ENCODE data around the gene WDR72.

The WDR72 gene

DNA sequence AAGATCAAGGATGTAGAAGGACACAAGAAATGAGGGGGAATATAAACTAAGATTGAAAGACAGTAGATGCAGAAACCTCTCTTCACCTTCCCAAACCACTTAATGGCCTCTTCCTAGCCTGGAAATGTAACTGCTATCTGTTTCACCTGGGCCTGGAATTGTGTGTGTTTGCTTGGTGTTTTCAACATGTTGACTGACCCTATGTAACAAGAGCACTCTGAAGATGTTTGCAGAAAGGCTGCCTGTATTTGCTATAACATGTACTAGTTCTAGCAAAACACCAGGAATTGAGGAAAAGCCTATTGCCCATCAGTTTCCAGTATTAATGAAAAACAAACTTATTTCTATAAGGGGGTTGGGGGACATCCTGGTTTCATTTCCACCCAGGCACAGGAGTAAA is 248.3 kb downstream of the WDR72 start:
- TF ChIP-seq, protein P1, sequence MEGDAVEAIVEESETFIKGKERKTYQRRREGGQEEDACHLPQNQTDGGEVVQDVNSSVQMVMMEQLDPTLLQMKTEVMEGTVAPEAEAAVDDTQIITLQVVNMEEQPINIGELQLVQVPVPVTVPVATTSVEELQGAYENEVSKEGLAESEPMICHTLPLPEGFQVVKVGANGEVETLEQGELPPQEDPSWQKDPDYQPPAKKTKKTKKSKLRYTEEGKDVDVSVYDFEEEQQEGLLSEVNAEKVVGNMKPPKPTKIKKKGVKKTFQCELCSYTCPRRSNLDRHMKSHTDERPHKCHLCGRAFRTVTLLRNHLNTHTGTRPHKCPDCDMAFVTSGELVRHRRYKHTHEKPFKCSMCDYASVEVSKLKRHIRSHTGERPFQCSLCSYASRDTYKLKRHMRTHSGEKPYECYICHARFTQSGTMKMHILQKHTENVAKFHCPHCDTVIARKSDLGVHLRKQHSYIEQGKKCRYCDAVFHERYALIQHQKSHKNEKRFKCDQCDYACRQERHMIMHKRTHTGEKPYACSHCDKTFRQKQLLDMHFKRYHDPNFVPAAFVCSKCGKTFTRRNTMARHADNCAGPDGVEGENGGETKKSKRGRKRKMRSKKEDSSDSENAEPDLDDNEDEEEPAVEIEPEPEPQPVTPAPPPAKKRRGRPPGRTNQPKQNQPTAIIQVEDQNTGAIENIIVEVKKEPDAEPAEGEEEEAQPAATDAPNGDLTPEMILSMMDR (IDR thresholded peaks at IDR 0.05; ENCODE audit: extremely low read depth, missing control alignments), result no peak
- no peak for DNase-seq (ENCODE audit: low spot score)

DNA sequence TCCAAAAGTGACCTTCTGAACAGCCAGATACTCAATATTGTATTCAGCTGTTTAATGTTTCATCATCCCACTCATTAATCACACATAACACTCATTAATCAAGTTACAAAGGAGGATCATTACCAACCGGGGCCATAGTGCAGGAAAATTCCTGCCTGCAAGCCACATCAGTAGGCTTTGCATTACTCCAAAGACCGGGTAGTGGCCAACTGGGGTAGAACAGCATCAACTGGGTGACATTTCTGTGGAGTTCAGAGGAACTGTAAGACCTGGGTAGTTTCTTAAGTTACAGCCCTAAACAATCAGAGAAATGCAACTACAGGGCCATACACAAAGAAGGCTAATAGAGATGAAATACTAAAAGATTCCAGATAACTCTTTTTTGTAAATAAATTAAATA is 253.1 kb downstream of the WDR72 start:
- TF ChIP-seq, protein P1 (IDR thresholded peaks at IDR 0.05; ENCODE audit: extremely low read depth, missing control alignments), result no peak
- DNase-seq (ENCODE audit: low spot score), result no peak

DNA sequence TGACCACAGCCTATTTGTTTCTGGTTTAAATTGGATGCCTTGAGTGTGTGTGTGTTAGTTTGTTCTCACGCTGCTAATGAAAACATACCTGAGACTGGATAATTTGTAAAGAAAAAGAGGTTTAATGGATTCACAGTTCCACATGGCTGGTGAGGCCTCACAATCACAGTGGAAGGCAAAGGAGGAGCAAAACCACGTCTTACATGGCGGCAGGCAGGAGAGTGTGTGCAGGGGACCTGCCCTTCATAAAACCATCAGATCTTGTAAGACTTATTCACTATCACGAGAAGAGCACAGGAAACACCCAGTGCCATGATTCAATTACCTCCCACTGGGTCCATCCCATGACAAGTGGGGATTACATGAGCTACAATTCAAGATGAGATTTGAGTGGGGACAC is 260.5 kb downstream of the WDR72 start:
- no peak for DNase-seq (ENCODE audit: low spot score)
- TF ChIP-seq, protein P1 (IDR thresholded peaks at IDR 0.05; ENCODE audit: extremely low read depth, missing control alignments), result no peak

DNA sequence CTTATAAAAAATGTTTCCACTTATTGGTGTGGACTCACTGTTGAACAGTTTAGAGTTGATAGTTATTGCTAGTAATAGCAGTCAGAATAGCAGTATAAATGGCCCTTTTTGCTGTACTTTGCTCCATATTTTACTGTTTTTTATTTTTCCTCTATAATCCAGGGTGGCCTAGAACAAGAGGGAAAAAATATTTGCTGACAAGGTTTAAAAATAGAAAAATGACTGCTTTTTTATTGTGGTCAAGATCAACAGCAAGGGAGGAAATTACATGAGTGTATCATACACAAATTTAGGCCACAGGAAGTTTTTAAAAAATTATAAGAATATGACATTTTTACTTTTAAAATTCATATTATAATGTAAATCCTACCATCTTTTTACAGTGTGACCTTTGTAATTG is 269.1 kb downstream of the WDR72 start:
- no peak for DNase-seq (ENCODE audit: low spot score)

DNA sequence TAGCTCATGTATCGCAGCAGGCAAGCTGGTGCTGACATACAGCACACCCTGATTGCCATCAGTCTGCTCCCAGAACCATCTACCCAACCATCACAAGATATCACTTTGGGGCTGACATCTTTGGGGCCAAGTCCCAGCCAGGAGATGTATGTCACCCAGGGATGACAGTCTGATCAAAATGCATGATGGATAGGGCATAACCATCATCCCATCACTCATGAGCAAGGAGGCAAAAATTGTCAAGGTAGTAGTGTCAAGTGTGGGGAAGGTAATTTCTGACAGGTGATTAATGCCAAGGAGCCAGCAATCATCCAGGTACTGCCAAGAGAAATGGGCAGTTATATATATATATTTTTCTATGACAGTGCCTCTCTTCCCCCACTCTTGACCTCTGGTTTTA is 277.4 kb downstream of the WDR72 start:
- DNase-seq (ENCODE audit: low spot score), result no peak
- TF ChIP-seq, protein P1 (IDR thresholded peaks at IDR 0.05; ENCODE audit: extremely low read depth, missing control alignments), result no peak

More for the DNA sequence above, 269.1 kb downstream of the WDR72 start:
- TF ChIP-seq, protein P1 (IDR thresholded peaks at IDR 0.05; ENCODE audit: extremely low read depth, missing control alignments), result no peak

DNA sequence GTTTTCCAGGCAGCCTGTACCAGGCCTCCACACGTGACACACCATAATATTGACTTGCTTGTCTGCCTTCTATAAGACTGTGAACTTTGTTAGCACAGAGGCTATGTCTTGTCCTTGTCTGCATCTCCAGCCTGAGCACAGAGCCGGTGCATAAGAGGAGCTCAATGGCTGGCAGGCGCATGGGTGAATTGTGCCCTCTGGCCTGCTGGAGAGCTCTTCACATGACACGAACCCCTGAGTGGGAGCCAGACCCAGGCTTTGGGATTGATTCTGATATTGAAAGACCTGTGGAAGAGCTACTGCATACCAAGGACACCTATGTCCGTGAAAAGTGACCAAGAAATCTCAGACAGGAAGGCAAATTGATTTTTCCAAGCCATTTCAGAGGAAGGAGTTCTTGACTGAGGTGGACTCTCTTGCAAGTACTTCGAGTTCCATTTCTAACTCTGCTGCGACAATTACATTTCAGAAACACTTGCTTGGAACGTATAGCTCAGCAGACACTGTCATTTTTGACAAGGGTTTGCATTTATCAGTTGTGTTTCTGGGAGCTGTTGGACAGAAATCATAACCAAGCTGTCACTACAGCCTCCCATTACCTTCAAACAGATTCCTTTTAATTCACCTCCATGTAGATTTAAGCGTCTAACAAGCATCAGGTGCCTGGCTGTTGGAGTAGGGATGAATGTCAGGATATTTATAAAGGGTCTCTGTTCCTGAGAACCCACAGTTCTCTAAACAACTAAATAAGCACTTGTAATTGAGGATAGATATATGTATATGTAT is 281.3 kb downstream of the WDR72 start:
- TF ChIP-seq, protein P1 (IDR thresholded peaks at IDR 0.05; ENCODE audit: extremely low read depth, missing control alignments), result no peak
- no peak for DNase-seq (ENCODE audit: low spot score)

DNA sequence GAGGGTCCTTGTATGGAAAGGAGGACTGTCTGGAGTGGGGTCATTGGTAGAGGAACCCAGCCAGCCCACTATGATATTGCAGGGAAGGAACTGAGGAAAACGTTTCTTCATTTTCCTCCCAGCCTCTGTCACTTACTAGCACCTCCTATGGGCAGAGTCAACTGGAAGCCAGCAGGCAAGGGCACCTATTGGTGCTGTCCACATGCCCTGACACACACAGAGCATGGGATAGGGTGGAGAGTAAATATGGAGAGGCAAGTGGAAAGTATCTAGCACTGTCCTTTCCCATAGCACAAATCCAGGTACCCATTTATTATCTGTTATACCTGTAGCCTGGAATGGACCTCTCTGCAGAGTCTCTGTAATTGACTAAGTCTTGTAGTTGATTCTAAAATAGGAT is 285.6 kb downstream of the WDR72 start:
- TF ChIP-seq, protein P1 (IDR thresholded peaks at IDR 0.05; ENCODE audit: extremely low read depth, missing control alignments), result no peak
- DNase-seq (ENCODE audit: low spot score), result no peak

Measured in GM20000 (cell line).